ENCODE results near the gene NCK2. TPM values are rescaled to one million over a fixed set of nuclear protein-coding genes. Genes with fewer than 3 reads are reported as not detected.

The NCK2 gene
- total and polyA plus RNA-seq, 2 experiments from 2014 or later = 72.6 to 100 TPM

GRCh38 chr2:105774781-105775337 is 30.1 kb downstream of the NCK2 start:
- H3K27ac ChIP-seq = no peak overlapping the region
- H3K27me3 ChIP-seq = no peaks in the 10 kb centered on the region
- no peak overlapping the region for H2AFZ ChIP-seq
- no peak overlapping the region for H3K4me3 ChIP-seq
- TF ChIP-seq EZH2 (IDR thresholded peaks at IDR 0.05; ENCODE audit: borderline replicate concordance) (no peak), CTCF (IDR thresholded peaks at IDR 0.05; ENCODE audit: poor library complexity) (no peak), EZH2phosphoT487 (IDR thresholded peaks at IDR 0.05; ENCODE audit: low read depth, severe bottlenecking, unreplicated experiment) (no peak)
- H4K20me1 ChIP-seq (ENCODE audit: insufficient read depth, poor library complexity, severe bottlenecking) = peaks cover 86% of the 10 kb centered on the region
- WGBS (ENCODE audit: low lambda C conversion rate, missing lambda C conversion rate) = 86% methylated on average over 4 of the region's 4 CpGs
- H3K9me3 ChIP-seq (ENCODE audit: low read depth) = no peaks in the 10 kb centered on the region
- no peaks in the 10 kb centered on the region for H3K9me2 ChIP-seq (replicated peaks; ENCODE audit: insufficient read depth)
- H3K4me1 ChIP-seq (ENCODE audit: insufficient read depth) = peaks cover 9% of the 10 kb centered on the region
- peaks cover 100% of the 10 kb centered on the region for H3K79me2 ChIP-seq
- DNase-seq (ENCODE audit: low spot score) = no peak
- no peaks in the 10 kb centered on the region for H3K36me3 ChIP-seq (replicated peaks; ENCODE audit: insufficient read depth, low read depth)
- H3K4me2 ChIP-seq = no peak overlapping the region

GRCh38 chr2:105775809-105776559 is 31.3 kb downstream of the NCK2 start:
- Histone ChIP-seq H3K4me3 (no peak overlapping the region), H3K27me3 (no peaks in the 10 kb centered on the region), H4K20me1 (ENCODE audit: insufficient read depth, poor library complexity, severe bottlenecking) (peaks cover 95% of the 10 kb centered on the region), H3K9me2 (replicated peaks; ENCODE audit: insufficient read depth) (no peaks in the 10 kb centered on the region), H3K27ac (no peak overlapping the region), H3K79me2 (peaks cover 100% of the 10 kb centered on the region), H3K36me3 (replicated peaks; ENCODE audit: insufficient read depth, low read depth) (no peaks in the 10 kb centered on the region), H3K4me2 (no peak overlapping the region), H2AFZ (no peak overlapping the region), H3K9me3 (ENCODE audit: low read depth) (no peaks in the 10 kb centered on the region), H3K4me1 (ENCODE audit: insufficient read depth) (peaks cover 11% of the 10 kb centered on the region)
- 92% methylated on average over 11 of the region's 11 CpGs for WGBS (ENCODE audit: low lambda C conversion rate, missing lambda C conversion rate)
- no peak for DNase-seq (ENCODE audit: low spot score)
- TF ChIP-seq EZH2phosphoT487 (IDR thresholded peaks at IDR 0.05; ENCODE audit: low read depth, severe bottlenecking, unreplicated experiment) (no peak), CTCF (IDR thresholded peaks at IDR 0.05; ENCODE audit: poor library complexity) (no peak), EZH2 (IDR thresholded peaks at IDR 0.05; ENCODE audit: borderline replicate concordance) (no peak)

GRCh38 chr2:105776560-105776928 is 31.8 kb downstream of the NCK2 start:
- no peaks in the 10 kb centered on the region for H3K9me3 ChIP-seq (ENCODE audit: low read depth)
- H3K4me2 ChIP-seq = no peak overlapping the region
- 86% methylated on average over 5 of the region's 5 CpGs for WGBS (ENCODE audit: low lambda C conversion rate, missing lambda C conversion rate)
- no peaks in the 10 kb centered on the region for H3K36me3 ChIP-seq (replicated peaks; ENCODE audit: insufficient read depth, low read depth)
- no peaks in the 10 kb centered on the region for H3K9me2 ChIP-seq (replicated peaks; ENCODE audit: insufficient read depth)
- no peak overlapping the region for H3K4me3 ChIP-seq
- no peak for DNase-seq (ENCODE audit: low spot score)
- no peaks in the 10 kb centered on the region for H3K27me3 ChIP-seq
- H2AFZ ChIP-seq = no peak overlapping the region
- no peak overlapping the region for H3K27ac ChIP-seq
- peaks cover 100% of the 10 kb centered on the region for H3K79me2 ChIP-seq
- H4K20me1 ChIP-seq (ENCODE audit: insufficient read depth, poor library complexity, severe bottlenecking) = peaks cover 97% of the 10 kb centered on the region
- no peak for TF ChIP-seq EZH2phosphoT487 (IDR thresholded peaks at IDR 0.05; ENCODE audit: low read depth, severe bottlenecking, unreplicated experiment)
- peaks cover 13% of the 10 kb centered on the region for H3K4me1 ChIP-seq (ENCODE audit: insufficient read depth)

GRCh38 chr2:105777031-105777482 is 32.3 kb downstream of the NCK2 start:
- H3K9me3 ChIP-seq (ENCODE audit: low read depth) = no peaks in the 10 kb centered on the region
- H3K4me1 ChIP-seq (ENCODE audit: insufficient read depth) = peaks cover 11% of the 10 kb centered on the region
- H2AFZ ChIP-seq = no peak overlapping the region
- no peaks in the 10 kb centered on the region for H3K9me2 ChIP-seq (replicated peaks; ENCODE audit: insufficient read depth)
- no peak overlapping the region for H3K27ac ChIP-seq
- H4K20me1 ChIP-seq (ENCODE audit: insufficient read depth, poor library complexity, severe bottlenecking) = peaks cover 97% of the 10 kb centered on the region
- H3K79me2 ChIP-seq = peaks cover 100% of the 10 kb centered on the region
- no peaks in the 10 kb centered on the region for H3K36me3 ChIP-seq (replicated peaks; ENCODE audit: insufficient read depth, low read depth)
- DNase-seq (ENCODE audit: low spot score) = no peak
- no peak overlapping the region for H3K4me3 ChIP-seq
- no peak for TF ChIP-seq EZH2 (IDR thresholded peaks at IDR 0.05; ENCODE audit: borderline replicate concordance)
- no peak for TF ChIP-seq EZH2phosphoT487 (IDR thresholded peaks at IDR 0.05; ENCODE audit: low read depth, severe bottlenecking, unreplicated experiment)
- no peak for TF ChIP-seq CTCF (IDR thresholded peaks at IDR 0.05; ENCODE audit: poor library complexity)
- H3K4me2 ChIP-seq = no peak overlapping the region
- H3K27me3 ChIP-seq = no peaks in the 10 kb centered on the region
- 96% methylated on average over 13 of the region's 13 CpGs for WGBS (ENCODE audit: low lambda C conversion rate, missing lambda C conversion rate)
